Dermis blood vessel endothelial cell (primary cell): ENCODE results near the gene RAPGEF1. TPM values are rescaled to one million over a fixed set of nuclear protein-coding genes. Genes with fewer than 3 reads are reported as not detected.
A peak's percentile ranks its signal among the peaks of the same experiment; 100 is the strongest.

Source experiments
- DNase-seq: peaks from one replicate; pipeline ENCODE4 v3.0.0; 2010
- total RNA-seq: library from RNA; depleted of rRNA; stranded (reverse); fragments of >200 nt; gene quantifications from 2 replicates; pipeline ENCODE4 v1.2.3, GENCODE V29; 2014

Gene RAPGEF1
- total RNA-seq, 1 donor from 2014 or later: 56.2 TPM

- DNase-seq: no peak
Measured at GRCh38 chr9:131601683-131602181, 138.1 kb downstream of the RAPGEF1 start.

- no peak for DNase-seq
Measured at GRCh38 chr9:131598121-131598520, 141.8 kb downstream of the RAPGEF1 start.

- DNase-seq: no peak
Measured at GRCh38 chr9:131597246-131597645, 142.6 kb downstream of the RAPGEF1 start.

DNA sequence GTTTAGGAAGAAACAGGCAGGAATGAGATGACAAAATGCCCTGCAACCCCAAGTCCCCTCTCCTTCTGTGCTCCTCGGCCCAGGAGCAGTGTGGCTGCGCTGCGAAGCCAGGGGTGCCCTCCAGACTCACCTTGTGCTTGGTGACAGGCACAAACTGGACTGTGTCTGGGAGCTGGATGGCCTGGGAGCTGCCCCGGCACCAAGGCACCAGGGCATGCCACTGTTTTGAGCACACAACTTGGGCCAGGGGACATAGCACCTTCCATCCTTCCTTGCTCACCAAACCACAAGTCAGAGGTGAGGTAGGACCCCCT is 143.5 kb downstream of the RAPGEF1 start:
- no peak for DNase-seq

DNA sequence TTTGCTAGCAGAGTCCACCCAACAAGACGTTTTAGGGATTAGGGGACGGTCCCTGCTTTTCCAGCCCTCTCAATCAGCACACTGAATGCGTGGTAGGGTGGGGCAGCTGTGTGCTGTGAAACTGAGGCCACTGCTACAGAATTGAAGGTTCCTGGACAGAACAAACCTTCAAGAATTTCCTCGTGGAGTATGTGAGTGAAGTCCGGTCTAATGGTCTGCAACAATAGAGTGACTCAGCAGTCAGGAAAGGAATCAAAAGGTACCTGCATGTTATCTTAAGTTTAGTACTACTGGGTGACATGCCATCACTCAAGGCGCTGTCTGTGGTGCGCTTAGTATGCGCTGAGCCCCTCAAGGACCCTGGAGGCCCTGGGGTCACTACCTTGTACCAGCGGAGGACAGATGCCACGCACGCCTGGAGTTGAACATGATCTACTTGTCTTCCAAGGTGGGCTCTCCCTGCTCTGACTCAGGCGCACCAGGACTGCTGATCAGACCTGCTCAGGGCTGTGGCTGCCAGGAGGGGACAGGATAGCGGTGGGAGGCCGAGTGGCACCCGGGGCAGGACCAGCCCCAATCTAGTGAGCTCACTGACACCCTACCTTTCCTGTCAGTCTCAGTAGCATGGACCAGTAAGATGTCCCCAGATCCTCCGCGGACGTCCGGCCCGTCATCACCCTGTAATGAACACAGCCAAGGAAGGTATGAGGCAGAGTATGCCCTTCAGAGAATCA is 144.0 kb downstream of the RAPGEF1 start:
- peak; percentile 76 for DNase-seq

- no peak for DNase-seq
Measured at GRCh38 chr9:131594906-131595665, 144.8 kb downstream of the RAPGEF1 start.

DNA sequence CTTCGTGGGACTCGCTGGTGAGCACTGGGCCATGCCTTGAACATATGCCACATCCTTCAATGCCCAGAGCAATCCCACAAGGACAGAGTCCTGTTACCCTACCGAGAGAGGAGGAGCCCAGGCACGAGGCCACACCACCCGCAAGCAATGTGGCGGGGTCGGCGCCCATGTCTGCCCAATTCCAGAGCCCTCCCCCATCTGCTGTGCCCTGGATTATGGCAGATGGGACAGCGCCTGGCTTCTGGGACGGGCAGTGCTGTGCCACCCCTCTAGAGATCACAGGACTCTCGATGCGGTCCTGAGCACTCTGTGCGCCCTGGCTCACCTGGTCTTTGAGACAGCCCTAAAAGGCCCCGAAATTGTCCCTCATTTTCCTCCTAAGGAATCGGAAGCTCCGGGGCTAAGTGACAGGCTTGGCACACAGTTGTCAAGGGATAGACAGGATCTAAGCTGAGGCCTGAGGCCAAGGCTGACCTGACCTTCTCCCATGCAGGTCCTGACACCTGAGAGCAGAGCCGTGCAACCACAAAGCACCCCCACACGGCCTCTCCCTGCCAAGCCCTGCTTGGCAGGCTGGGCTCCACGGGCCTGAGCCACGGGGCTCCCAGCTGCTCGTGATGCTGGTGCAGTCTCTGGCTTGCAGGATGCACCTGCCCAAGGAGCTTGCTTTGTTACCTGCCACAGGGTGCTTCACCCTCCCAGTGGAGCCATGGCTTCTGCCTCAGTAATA is 145.8 kb downstream of the RAPGEF1 start:
- DNase-seq: no peak

DNA sequence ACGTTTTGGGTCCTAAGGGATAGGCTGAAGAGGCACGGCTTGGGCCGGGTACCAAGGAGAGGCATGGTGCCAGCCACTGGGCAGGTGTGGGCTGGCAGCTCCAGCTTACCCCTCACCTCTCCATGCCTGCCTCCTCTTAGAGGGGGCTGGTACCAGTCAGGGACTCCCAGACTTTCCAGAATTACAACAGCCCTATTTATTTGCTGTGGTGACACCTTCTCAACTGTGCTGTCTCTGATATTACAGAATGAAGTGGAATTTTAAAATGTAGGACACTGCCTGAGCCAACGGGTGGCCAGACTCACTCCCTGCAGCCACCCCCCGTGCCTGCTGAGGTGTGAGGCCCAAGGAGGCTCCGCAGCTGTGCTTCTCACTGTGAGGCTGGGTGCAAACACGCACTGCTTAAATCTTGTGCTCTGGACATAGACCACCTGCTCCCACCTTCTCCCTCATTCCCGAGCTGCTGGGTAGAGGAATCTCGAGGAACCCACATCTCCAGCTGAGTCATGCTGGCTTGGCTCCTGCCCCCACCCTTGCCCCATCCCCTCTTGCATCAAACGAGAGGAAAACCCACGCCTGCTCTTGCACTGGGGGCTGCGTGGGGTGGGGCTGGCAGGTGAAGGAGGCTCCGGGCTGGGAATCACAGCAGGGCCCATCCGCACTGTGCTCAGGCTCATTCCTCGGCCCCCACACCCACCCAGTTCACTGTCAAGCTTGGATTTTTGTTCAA is 146.6 kb downstream of the RAPGEF1 start:
- no peak for DNase-seq

DNA sequence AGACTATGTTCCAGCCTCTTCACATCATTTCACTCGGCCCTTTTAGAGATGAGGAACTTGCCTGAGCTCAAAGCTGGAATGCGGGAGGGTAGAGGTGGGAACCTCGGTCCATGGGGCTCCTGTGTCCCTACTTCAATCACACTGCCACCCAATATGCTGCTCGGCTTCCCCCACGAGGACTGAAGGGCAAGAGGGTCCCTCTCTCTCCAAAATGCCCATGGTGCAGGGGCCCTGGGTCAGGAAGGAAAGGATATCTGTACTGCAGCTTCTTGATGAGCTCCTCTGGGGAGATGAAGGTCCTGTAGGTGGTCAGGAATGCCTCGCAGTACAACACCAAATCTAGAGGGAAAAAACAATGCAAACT is 148.0 kb downstream of the RAPGEF1 start:
- no peak for DNase-seq

- DNase-seq: peak; percentile 88
Measured at GRCh38 chr9:131590907-131591844, 148.7 kb downstream of the RAPGEF1 start.

GRCh38 chr9:131590449-131590848 is 149.4 kb downstream of the RAPGEF1 start:
- DNase-seq: no peak

- DNase-seq: no peak
Measured at GRCh38 chr9:131589993-131590392, 149.9 kb downstream of the RAPGEF1 start.

- no peak for DNase-seq
Measured at GRCh38 chr9:131589124-131589711, 150.7 kb downstream of the RAPGEF1 start.

- no peak for DNase-seq
Measured at GRCh38 chr9:131588396-131588795, 151.5 kb downstream of the RAPGEF1 start.

GRCh38 chr9:131587906-131588305 is 152.0 kb downstream of the RAPGEF1 start:
- DNase-seq: no peak

DNA sequence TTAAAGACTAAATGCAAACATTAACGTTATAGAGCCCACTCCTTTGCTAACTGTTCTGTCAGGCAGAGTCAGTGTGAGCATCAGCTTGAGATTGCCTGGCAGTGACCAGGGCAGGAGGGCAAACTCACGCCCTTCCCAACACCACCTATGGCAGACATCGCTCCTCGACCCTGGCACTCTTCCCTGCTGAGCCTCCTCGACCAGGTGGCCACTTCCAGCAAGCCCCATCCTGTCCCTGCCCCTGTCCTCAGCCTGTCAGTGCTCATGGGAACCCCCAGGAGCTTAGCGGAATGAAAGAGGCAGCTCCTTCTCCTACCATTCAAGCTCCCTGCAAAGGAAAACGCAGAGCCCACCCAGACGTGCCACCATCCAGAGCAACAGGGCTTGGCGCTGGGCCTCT is 152.5 kb downstream of the RAPGEF1 start:
- DNase-seq: no peak

- peak; percentile 39 for DNase-seq
Measured at GRCh38 chr9:131585375-131585774, 154.5 kb downstream of the RAPGEF1 start.

DNA sequence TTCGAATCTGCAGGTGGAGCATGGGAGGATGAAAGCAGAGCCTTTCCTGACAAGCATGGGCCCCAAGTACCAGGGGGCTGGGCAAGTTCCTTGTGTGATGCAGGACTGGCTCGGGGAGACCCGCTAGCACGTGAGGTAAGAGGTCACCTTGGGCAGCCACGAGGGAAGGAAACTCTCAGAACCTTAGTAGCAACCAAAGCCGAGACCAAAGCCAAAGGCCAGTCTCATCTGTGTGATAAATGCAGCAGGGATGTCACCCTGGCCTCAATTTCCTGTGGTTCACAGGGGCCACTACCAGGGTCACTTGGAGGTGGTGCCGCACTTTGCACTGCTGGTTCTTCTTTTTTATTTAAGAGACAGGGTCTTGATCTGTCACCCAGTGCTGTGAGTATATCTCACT is 155.0 kb downstream of the RAPGEF1 start:
- no peak for DNase-seq

GRCh38 chr9:131583836-131584555 is 155.9 kb downstream of the RAPGEF1 start:
- DNase-seq: no peak

DNA sequence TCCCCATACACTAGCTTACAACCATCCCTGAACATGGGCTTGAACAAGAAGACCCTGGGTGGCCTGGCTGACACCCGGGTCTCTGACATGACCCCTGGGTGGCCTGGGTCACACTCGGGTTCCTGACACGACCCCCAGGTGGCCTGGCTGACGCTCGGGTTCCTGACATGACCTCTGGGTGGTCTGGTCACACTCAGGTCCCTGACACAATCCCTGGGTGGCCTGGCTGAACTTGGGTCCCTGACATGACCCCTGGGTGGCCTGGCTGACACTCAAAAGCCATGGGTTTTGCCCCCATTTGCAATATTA is 156.6 kb downstream of the RAPGEF1 start:
- no peak for DNase-seq
